Fibroblast of lung (primary cell): ENCODE results near the gene HOXB1.

Experiments used
- CTCF ChIP-seq, 2 donors: IDR thresholded peaks in 1 of 2; conservative IDR thresholded peaks in 1 of 2; 1 replicate in 1 of 2; 2 replicates in 1 of 2; pipeline ENCODE4 v1.5.1; 2011 to 2012; ENCODE audit warnings: low read length in 2 of 2, control low read depth in 1 of 2, inconsistent platforms in 1 of 2, low read depth in 1 of 2, mild to moderate bottlenecking in 1 of 2
- EZH2 ChIP-seq: IDR thresholded peaks from 2 replicates; pipeline ENCODE4 v1.5.1; 2012; ENCODE audit warnings: low read length, control low read depth, mild to moderate bottlenecking; ENCODE audit errors: missing control alignments

GRCh38 chr17:48569674-48570324 lies 39.0 kb upstream of the HOXB1 start:
- peak in 1 of 2 donors; percentile 21 for TF ChIP-seq CTCF (conservative IDR thresholded peaks at IDR 0.05 in 1 of 2, IDR thresholded peaks at IDR 0.05 in 1 of 2; ENCODE audit: low read depth in 1 of 2, low read length in 2 of 2)
- TF ChIP-seq EZH2 = no peak
